ENCODE data around the gene LRRTM4.
"Not testable (repeated sequence)": the region's sequence is repeated elsewhere in the genome, so short reads cannot be mapped to it uniquely, and the experiment has no call there.

The LRRTM4 gene

GRCh38 chr2:77105008-77105407 is 417.2 kb downstream of the LRRTM4 start:
- TF ChIP-seq, protein P1, sequence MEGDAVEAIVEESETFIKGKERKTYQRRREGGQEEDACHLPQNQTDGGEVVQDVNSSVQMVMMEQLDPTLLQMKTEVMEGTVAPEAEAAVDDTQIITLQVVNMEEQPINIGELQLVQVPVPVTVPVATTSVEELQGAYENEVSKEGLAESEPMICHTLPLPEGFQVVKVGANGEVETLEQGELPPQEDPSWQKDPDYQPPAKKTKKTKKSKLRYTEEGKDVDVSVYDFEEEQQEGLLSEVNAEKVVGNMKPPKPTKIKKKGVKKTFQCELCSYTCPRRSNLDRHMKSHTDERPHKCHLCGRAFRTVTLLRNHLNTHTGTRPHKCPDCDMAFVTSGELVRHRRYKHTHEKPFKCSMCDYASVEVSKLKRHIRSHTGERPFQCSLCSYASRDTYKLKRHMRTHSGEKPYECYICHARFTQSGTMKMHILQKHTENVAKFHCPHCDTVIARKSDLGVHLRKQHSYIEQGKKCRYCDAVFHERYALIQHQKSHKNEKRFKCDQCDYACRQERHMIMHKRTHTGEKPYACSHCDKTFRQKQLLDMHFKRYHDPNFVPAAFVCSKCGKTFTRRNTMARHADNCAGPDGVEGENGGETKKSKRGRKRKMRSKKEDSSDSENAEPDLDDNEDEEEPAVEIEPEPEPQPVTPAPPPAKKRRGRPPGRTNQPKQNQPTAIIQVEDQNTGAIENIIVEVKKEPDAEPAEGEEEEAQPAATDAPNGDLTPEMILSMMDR (IDR thresholded peaks at IDR 0.05; ENCODE audit: insufficient read depth, low read depth, low read length, missing control alignments), result no peak
- no peak overlapping the region for H3K4me3 ChIP-seq (ENCODE audit: low read depth, low read length)
- no peak for DNase-seq (ENCODE audit: low read depth)

DNA sequence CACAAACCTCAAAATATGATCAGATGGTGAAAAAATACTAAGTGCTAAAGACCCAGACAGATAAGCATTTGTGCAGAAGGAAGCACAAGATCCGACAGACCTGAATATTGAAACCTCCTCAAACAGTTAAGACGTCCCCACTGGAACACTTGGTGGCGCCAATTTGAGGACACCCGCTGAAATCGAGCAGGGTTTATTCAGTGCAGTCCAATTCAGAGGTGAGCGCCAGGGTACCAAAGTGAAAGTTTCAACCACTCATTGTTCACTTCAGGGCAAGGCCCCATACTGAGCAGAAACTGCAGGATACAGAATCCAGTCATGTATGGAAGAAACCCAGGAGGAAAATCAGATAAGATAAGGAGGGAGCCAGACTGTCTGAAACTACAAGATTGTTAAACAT is 417.6 kb downstream of the LRRTM4 start:
- no peak overlapping the region for H3K4me3 ChIP-seq (ENCODE audit: low read depth, low read length)
- DNase-seq (ENCODE audit: low read depth), result no peak
- TF ChIP-seq, protein P1 (IDR thresholded peaks at IDR 0.05; ENCODE audit: insufficient read depth, low read depth, low read length, missing control alignments), result no peak

- TF ChIP-seq, protein P1 (IDR thresholded peaks at IDR 0.05; ENCODE audit: insufficient read depth, low read depth, low read length, missing control alignments), result no peak
- H3K4me3 ChIP-seq (ENCODE audit: low read depth, low read length), result no peak overlapping the region
- DNase-seq (ENCODE audit: low read depth), result no peak
Measured at GRCh38 chr2:77102927-77103326, 419.2 kb downstream of the LRRTM4 start.

- no peak overlapping the region for H3K4me3 ChIP-seq (ENCODE audit: low read depth, low read length)
- TF ChIP-seq, protein P1 (IDR thresholded peaks at IDR 0.05; ENCODE audit: insufficient read depth, low read depth, low read length, missing control alignments), result no peak
- no peak for DNase-seq (ENCODE audit: low read depth)
Measured at GRCh38 chr2:77101796-77102452, 420.3 kb downstream of the LRRTM4 start.

GRCh38 chr2:77099961-77100360 is 422.2 kb downstream of the LRRTM4 start:
- no peak overlapping the region for H3K4me3 ChIP-seq (ENCODE audit: low read depth, low read length)
- TF ChIP-seq, protein P1 (IDR thresholded peaks at IDR 0.05; ENCODE audit: insufficient read depth, low read depth, low read length, missing control alignments), result no peak
- DNase-seq (ENCODE audit: low read depth), result no peak

DNA sequence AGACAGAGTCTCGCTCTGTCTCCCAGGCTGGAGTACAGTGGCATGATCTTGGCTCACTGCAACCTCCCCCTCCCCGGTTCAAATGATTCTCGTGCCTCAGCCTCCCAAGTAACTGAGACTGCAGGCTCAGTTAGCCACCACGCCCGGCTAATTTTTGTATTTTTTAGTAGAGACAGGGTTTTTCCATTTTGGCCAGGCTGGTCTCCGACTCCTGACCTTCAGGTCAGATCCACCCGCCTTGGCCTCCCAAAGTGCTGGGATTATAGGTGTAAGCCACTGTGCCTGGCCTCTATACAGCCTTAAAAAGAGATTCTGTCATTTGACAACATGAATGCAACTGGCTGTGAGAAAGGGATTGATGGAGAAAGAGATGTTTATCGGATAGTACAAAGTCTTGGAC is 426.7 kb downstream of the LRRTM4 start:
- not testable (repeated sequence) for DNase-seq (ENCODE audit: low read depth); H3K4me3 ChIP-seq (ENCODE audit: low read depth, low read length)

DNA sequence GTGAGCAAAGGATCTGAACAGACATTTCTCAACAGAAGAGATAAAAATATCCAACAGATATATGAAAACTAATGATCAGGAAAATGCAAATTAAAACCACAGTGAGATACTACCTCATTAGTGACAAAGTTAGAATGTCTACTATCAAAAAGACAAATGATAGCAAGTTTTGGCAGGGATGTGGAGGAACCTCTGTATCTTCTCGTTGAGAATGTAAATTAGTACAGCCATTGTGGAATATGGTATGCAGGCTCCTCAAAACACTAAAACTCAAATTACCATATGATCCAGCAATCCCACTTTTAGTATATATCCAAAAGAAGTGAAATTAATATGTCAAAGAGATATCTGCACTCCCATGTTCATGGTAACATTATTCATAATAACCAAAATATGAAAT is 427.1 kb downstream of the LRRTM4 start:
- TF ChIP-seq, protein P1 (IDR thresholded peaks at IDR 0.05; ENCODE audit: insufficient read depth, low read depth, low read length, missing control alignments), result no peak
- no peak for DNase-seq (ENCODE audit: low read depth)
- H3K4me3 ChIP-seq (ENCODE audit: low read depth, low read length), result no peak overlapping the region

DNA sequence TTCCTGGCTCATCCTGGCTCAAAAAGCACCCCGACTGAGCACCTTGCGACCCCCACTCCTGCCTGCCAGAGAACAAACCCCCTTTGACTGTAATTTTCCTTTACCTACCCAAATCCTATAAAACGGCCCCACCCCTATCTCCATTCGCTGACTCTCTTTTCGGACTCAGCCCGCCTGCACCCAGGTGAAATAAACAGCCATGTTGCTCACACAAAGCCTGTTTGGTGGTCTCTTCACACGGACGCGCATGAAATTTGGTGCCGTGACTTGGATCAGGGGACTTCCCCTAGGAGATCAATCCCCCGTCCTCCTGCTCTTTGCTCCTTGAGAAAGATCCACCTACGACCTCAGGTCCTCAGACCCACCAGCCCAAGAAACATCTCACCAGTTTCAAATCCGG is 433.8 kb downstream of the LRRTM4 start:
- DNase-seq (ENCODE audit: low read depth); H3K4me3 ChIP-seq (ENCODE audit: low read depth, low read length): not testable (repeated sequence)
